Measurements from ENCODE around the gene DLGAP4. TPM values are rescaled to one million over a fixed set of nuclear protein-coding genes. Genes with fewer than 3 reads are reported as not detected.

Gene DLGAP4
- total and polyA plus RNA-seq, 2 of the 13 experiments (the other 11 are each of a cell fraction or from before 2014, with no cell fraction given), result 15.2 to 26.7 TPM

GRCh38 chr20:36499723-36500501, 193.8 kb downstream of the DLGAP4 start:
- BruUV-seq (replicated peaks), result no TSS peak
- TF ChIP-seq AGO2 (optimal IDR thresholded peaks at IDR 0.05; ENCODE audit: low read depth, low read length) (peak; percentile 79), ZNF607 (CRISPR knock-in tag; IDR thresholded peaks at IDR 0.05; ENCODE audit: borderline replicate concordance) (0 out of 2 replicates have a peak, but pooled peaks have one; percentile 29), ZNF878 (CRISPR knock-in tag; IDR thresholded peaks at IDR 0.05) (no peak), ZNF460 (CRISPR knock-in tag; IDR thresholded peaks at IDR 0.05; ENCODE audit: borderline replicate concordance) (no peak), ZNF558 (CRISPR knock-in tag; IDR thresholded peaks at IDR 0.05; ENCODE audit: borderline replicate concordance) (no peak)
- H3K4me3 ChIP-seq (replicated peaks in 1 of 3; ENCODE audit: insufficient read depth in 1 of 3, low read depth in 2 of 3, low read length in 3 of 3), result no peak overlapping the region
- H3K79me2 ChIP-seq (ENCODE audit: insufficient read depth, low read length), result peaks cover 3% of the 10 kb centered on the region
- no peak overlapping the region for H3K4me2 ChIP-seq (ENCODE audit: low read depth, low read length)
- intact Hi-C loops (cut with micrococcal nuclease; ENCODE audit: unreplicated experiment) (no loop called here), in situ Hi-C loops (cut with HindIII; ENCODE audit: extremely low pct_ligation_motif_present, low pct_unique_long_range_greater_than_20kb) (no loop called here)
- no peak overlapping the region for H2AFZ ChIP-seq (ENCODE audit: low read length)
- FAIRE-seq, result no peak
- no peaks in the 10 kb centered on the region for H3K9me3 ChIP-seq (ENCODE audit: low read length)
- peaks cover 53 to 74% of the 10 kb centered on the region in 2 experiments for H3K36me3 ChIP-seq (replicated peaks in 1 of 2; ENCODE audit: control insufficient read depth in 1 of 2, insufficient read depth in 2 of 2, low read length in 2 of 2)
- no peak overlapping the region for H3K27ac ChIP-seq (ENCODE audit: extremely low read length, insufficient read depth, low read length)
- ATAC-seq, result no peak; the same call in 2 of the 3 replicates
- H3K27me3 ChIP-seq (ENCODE audit: control insufficient read depth in 1 of 2, insufficient read depth in 2 of 2, low read length in 2 of 2), result no peaks in the 10 kb centered on the region
- H3K4me1 ChIP-seq (ENCODE audit: insufficient read depth, low read length), result peaks cover 6% of the 10 kb centered on the region; the same call in 1 of the 2 replicates
- CTCF ChIA-PET (ENCODE audit: low intra/inter-chr PET ratio, low total read pairs), result no interaction called here
- no peaks in the 10 kb centered on the region for H4K20me1 ChIP-seq (ENCODE audit: insufficient read depth, low read length)
- DNase-seq (ENCODE audit: low spot score), result no peak
- POLR2A ChIA-PET, result interaction anchor here (1.2 kb wide), 1 partner anchor 13 kb away, joined by 3 read pairs; no protein-coding TSS in a partner anchor
- H3K9ac ChIP-seq (ENCODE audit: insufficient read depth, low read depth, low read length), result no peak overlapping the region
- WGBS (ENCODE audit: low lambda C conversion rate), result 97% methylated on average over 31 of the region's 31 CpGs

GRCh38 chr20:36501367-36502006, 195.3 kb downstream of the DLGAP4 start:
- no peak for ATAC-seq
- Histone ChIP-seq H3K4me1 (ENCODE audit: insufficient read depth, low read length) (peaks cover 6% of the 10 kb centered on the region; the same call in 1 of the 2 replicates), H3K79me2 (ENCODE audit: insufficient read depth, low read length) (no peaks in the 10 kb centered on the region), H3K9me3 (ENCODE audit: low read length) (no peaks in the 10 kb centered on the region), H3K4me3 (replicated peaks in 1 of 3; ENCODE audit: insufficient read depth in 1 of 3, low read depth in 2 of 3, low read length in 3 of 3) (no peak overlapping the region), H2AFZ (ENCODE audit: low read length) (no peak overlapping the region), H4K20me1 (ENCODE audit: insufficient read depth, low read length) (peaks cover 3% of the 10 kb centered on the region; the same call in 1 of the 2 replicates), H3K4me2 (ENCODE audit: low read depth, low read length) (no peak overlapping the region), H3K27ac (ENCODE audit: extremely low read length, insufficient read depth, low read length) (no peak overlapping the region), H3K36me3 (replicated peaks in 1 of 2; ENCODE audit: control insufficient read depth in 1 of 2, insufficient read depth in 2 of 2, low read length in 2 of 2) (peaks cover 44 to 73% of the 10 kb centered on the region in 2 experiments), H3K9ac (ENCODE audit: insufficient read depth, low read depth, low read length) (no peak overlapping the region), H3K27me3 (ENCODE audit: control insufficient read depth in 1 of 2, insufficient read depth in 2 of 2, low read length in 2 of 2) (no peaks in the 10 kb centered on the region)
- TF ChIP-seq RBM22 (optimal IDR thresholded peaks at IDR 0.05; ENCODE audit: low read length), result peak; percentile 72
- no peak for TF ChIP-seq ZEB1 (IDR thresholded peaks at IDR 0.05; ENCODE audit: insufficient replicate concordance, low read depth)
- in situ Hi-C loops (cut with HindIII; ENCODE audit: extremely low pct_ligation_motif_present, low pct_unique_long_range_greater_than_20kb), result no loop called here
- 95% methylated on average over 3 of the region's 3 CpGs for WGBS (ENCODE audit: low lambda C conversion rate)
- BruUV-seq (replicated peaks), result no TSS peak
- FAIRE-seq, result no peak
- CTCF ChIA-PET (ENCODE audit: low intra/inter-chr PET ratio, low total read pairs), result no interaction called here
- no peak for DNase-seq (ENCODE audit: low spot score)
- intact Hi-C loops (cut with micrococcal nuclease; ENCODE audit: unreplicated experiment), result no loop called here
- POLR2A ChIA-PET, result no interaction called here

Data from HepG2 (cell line).